GM12875 (cell line): ENCODE data around the gene PLIN3.
"Not testable (repeated sequence)": the region's sequence is repeated elsewhere in the genome, so short reads cannot be mapped to it uniquely, and the experiment has no call there.

Experiments used
- H3K4me3 ChIP-seq: one replicate; pipeline ENCODE4 v1.5.1; 2011; ENCODE audit warnings: low read depth, low read length, control low read depth
- CTCF ChIP-seq: IDR thresholded peaks from 2 replicates; pipeline ENCODE4 v1.5.1; 2011; ENCODE audit warnings: low read depth, mild to moderate bottlenecking, control low read depth, inconsistent platforms, low read length, moderate library complexity, borderline replicate concordance; ENCODE audit not compliant: insufficient read depth

The PLIN3 gene

GRCh38 chr19:4795400-4795799 is 72.1 kb downstream of the PLIN3 start:
- no peak for TF ChIP-seq CTCF
- H3K4me3 ChIP-seq, result no peak overlapping the region

- no peak overlapping the region for H3K4me3 ChIP-seq
Measured at GRCh38 chr19:4794971-4795370, 72.5 kb downstream of the PLIN3 start.

DNA sequence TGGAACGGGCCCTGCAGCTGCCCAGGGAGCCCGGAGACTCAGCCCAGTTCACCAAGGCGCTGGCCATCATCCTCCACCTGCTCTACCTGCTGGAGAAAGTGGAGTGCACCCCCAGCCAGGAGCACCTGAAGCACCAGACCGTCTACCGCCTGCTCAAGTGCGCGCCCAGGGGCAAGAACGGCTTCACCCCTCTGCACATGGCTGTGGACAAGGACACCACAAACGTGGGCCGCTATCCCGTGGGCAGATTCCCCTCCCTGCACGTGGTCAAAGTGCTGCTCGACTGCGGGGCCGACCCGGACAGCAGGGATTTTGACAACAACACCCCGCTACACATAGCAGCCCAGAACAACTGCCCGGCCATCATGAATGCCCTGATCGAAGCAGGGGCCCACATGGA is 74.2 kb downstream of the PLIN3 start:
- not testable (repeated sequence) for H3K4me3 ChIP-seq

More at GRCh38 chr19:4794971-4795370, 72.5 kb downstream of the PLIN3 start:
- no peak for TF ChIP-seq CTCF

DNA sequence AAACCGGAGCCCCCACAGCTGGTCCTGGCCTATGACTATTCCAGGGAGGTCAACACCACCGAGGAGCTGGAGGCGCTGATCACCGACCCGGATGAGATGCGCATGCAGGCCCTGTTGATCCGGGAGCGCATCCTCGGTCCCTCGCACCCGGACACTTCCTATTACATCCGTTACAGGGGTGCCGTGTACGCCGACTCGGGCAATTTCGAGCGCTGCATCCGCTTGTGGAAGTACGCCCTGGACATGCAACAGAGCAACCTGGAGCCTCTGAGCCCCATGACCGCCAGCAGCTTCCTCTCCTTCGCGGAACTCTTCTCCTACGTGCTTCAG is 74.6 kb downstream of the PLIN3 start:
- peak overlapping the region; percentile 92 for H3K4me3 ChIP-seq

- peak overlapping the region; percentile 92 for H3K4me3 ChIP-seq
Measured at GRCh38 chr19:4792019-4792865, 75.2 kb downstream of the PLIN3 start.

- H3K4me3 ChIP-seq, result peak within 1 kb of the TSS; percentile 92
- peak; percentile 97 for TF ChIP-seq CTCF
Measured at GRCh38 chr19:4791183-4792018, 76.1 kb downstream of the PLIN3 start, which contains the start of gene FEM1A. Gene FEM1A (plus strand): TSS chr19:4791734. CDS start chr19:4791855, 121 bp downstream.
